ENCODE data around the gene LYRM1.

The LYRM1 gene

GRCh38 chr16:20871258-20871657, 29.3 kb upstream of the LYRM1 start:
- no peak overlapping the region for H3K4me3 ChIP-seq (ENCODE audit: low read length)
- no peaks in the 10 kb centered on the region for H3K27me3 ChIP-seq (ENCODE audit: control insufficient read depth, low read length)
- no peaks in the 10 kb centered on the region for H4K20me1 ChIP-seq (ENCODE audit: control insufficient read depth, insufficient read depth, low read depth, low read length)
- no peaks in the 10 kb centered on the region for H3K36me3 ChIP-seq (ENCODE audit: control insufficient read depth, low read length)
- H3K79me2 ChIP-seq (ENCODE audit: control insufficient read depth, low read length) = peaks cover 18% of the 10 kb centered on the region
- no peaks in the 10 kb centered on the region for H3K9me3 ChIP-seq (ENCODE audit: control insufficient read depth, insufficient read depth, low read length)
- H3K4me2 ChIP-seq (ENCODE audit: low read length) = no peak overlapping the region
- no peak overlapping the region for H3K27ac ChIP-seq (ENCODE audit: low read depth, low read length)
- H3F3A ChIP-seq (ENCODE audit: control insufficient read depth, insufficient read depth) = no peaks in the 10 kb centered on the region
- no peaks in the 10 kb centered on the region for H3K9me2 ChIP-seq (replicated peaks; ENCODE audit: control insufficient read depth, low read length)
- TF ChIP-seq CTCF (IDR thresholded peaks at IDR 0.05; ENCODE audit: low read depth, low read length, poor library complexity, severe bottlenecking) (no peak), EZH2phosphoT487 (IDR thresholded peaks at IDR 0.05; ENCODE audit: borderline replicate concordance, low read length) (no peak)
- H3K4me1 ChIP-seq (ENCODE audit: control insufficient read depth, low read length) = peaks cover 22% of the 10 kb centered on the region

GRCh38 chr16:20871941-20872815, 28.4 kb upstream of the LYRM1 start:
- Histone ChIP-seq H3K4me3 (ENCODE audit: low read length) (no peak overlapping the region), H3K4me2 (ENCODE audit: low read length) (no peak overlapping the region), H3F3A (ENCODE audit: control insufficient read depth, insufficient read depth) (no peaks in the 10 kb centered on the region), H3K9me3 (ENCODE audit: control insufficient read depth, insufficient read depth, low read length) (no peaks in the 10 kb centered on the region), H4K20me1 (ENCODE audit: control insufficient read depth, insufficient read depth, low read depth, low read length) (no peaks in the 10 kb centered on the region), H3K36me3 (ENCODE audit: control insufficient read depth, low read length) (no peaks in the 10 kb centered on the region), H3K4me1 (ENCODE audit: control insufficient read depth, low read length) (peaks cover 22% of the 10 kb centered on the region), H3K27ac (ENCODE audit: low read depth, low read length) (no peak overlapping the region), H3K9me2 (replicated peaks; ENCODE audit: control insufficient read depth, low read length) (no peaks in the 10 kb centered on the region), H3K79me2 (ENCODE audit: control insufficient read depth, low read length) (peaks cover 24% of the 10 kb centered on the region), H3K27me3 (ENCODE audit: control insufficient read depth, low read length) (no peaks in the 10 kb centered on the region)
- no peak for TF ChIP-seq CTCF (IDR thresholded peaks at IDR 0.05; ENCODE audit: low read depth, low read length, poor library complexity, severe bottlenecking)
- no peak for TF ChIP-seq EZH2phosphoT487 (IDR thresholded peaks at IDR 0.05; ENCODE audit: borderline replicate concordance, low read length)

DNA sequence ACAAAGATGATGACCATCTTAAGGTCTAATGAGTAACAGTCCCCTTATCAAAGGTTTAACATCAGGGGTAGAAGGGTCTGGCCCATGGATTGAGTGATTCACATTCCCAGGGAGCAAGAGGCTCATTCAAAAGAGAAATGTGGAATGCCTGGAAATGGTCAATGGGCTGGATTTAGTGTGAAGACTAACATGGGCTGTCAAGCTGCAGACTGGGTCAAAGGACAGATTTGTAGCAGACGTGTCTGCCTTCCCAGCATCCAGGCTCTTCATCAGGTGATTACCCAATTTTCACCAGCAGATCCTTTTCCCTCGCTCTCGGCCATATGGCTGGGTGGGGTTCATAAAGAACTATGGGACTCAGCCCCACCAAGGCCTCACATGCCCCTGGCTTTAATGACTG, 27.2 kb upstream of the LYRM1 start:
- H3K36me3 ChIP-seq (ENCODE audit: control insufficient read depth, low read length) = no peaks in the 10 kb centered on the region
- no peaks in the 10 kb centered on the region for H3F3A ChIP-seq (ENCODE audit: control insufficient read depth, insufficient read depth)
- no peak overlapping the region for H3K4me3 ChIP-seq (ENCODE audit: low read length)
- no peak for TF ChIP-seq CTCF (IDR thresholded peaks at IDR 0.05; ENCODE audit: low read depth, low read length, poor library complexity, severe bottlenecking)
- TF ChIP-seq EZH2phosphoT487 (IDR thresholded peaks at IDR 0.05; ENCODE audit: borderline replicate concordance, low read length) = no peak
- H3K79me2 ChIP-seq (ENCODE audit: control insufficient read depth, low read length) = peaks cover 24% of the 10 kb centered on the region
- no peaks in the 10 kb centered on the region for H3K27me3 ChIP-seq (ENCODE audit: control insufficient read depth, low read length)
- no peak overlapping the region for H3K4me2 ChIP-seq (ENCODE audit: low read length)
- H3K4me1 ChIP-seq (ENCODE audit: control insufficient read depth, low read length) = peaks cover 22% of the 10 kb centered on the region
- H4K20me1 ChIP-seq (ENCODE audit: control insufficient read depth, insufficient read depth, low read depth, low read length) = no peaks in the 10 kb centered on the region
- H3K9me2 ChIP-seq (replicated peaks; ENCODE audit: control insufficient read depth, low read length) = no peaks in the 10 kb centered on the region
- H3K27ac ChIP-seq (ENCODE audit: low read depth, low read length) = no peak overlapping the region
- no peaks in the 10 kb centered on the region for H3K9me3 ChIP-seq (ENCODE audit: control insufficient read depth, insufficient read depth, low read length)
